Mammary epithelial cell (primary cell): ENCODE results near the gene MUCL3.

ENCODE experiments used
- CTCF ChIP-seq, 2 donors: IDR thresholded peaks in 1 of 2; conservative IDR thresholded peaks in 1 of 2; 2 replicates each; pipeline ENCODE4 v1.5.1; 2011 to 2012; ENCODE audit warnings: inconsistent platforms in 2 of 2, low read length in 2 of 2, mild to moderate bottlenecking in 2 of 2, control low read depth in 1 of 2, low read depth in 1 of 2; ENCODE audit not compliant: insufficient read depth in 1 of 2; ENCODE audit errors: extremely low read depth in 1 of 2
- EZH2 ChIP-seq: IDR thresholded peaks from 2 replicates; pipeline ENCODE4 v1.6.1; 2012; ENCODE audit warnings: low read length, inconsistent platforms, borderline replicate concordance

DNA sequence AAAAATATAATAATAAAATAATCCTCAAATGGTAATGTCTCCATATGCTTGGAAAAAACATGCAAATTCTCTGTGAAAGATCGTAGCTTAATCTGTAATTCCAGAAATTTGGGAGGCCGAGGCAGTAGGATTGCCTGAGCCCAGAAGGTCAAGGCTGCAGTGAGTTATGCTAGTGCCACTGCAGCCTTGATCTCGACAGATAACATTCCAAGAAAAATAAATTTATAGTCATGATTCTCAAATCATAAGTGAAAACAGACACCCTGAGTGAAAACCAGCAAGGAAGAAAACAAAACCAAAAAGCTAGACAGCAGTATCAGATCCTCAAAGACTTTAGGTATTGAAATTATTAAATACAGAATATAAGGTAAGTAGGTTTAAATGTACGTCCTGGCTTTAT is 38.9 kb downstream of the MUCL3 start:
- TF ChIP-seq CTCF (conservative IDR thresholded peaks at IDR 0.05 in 1 of 2, IDR thresholded peaks at IDR 0.05 in 1 of 2; ENCODE audit: extremely low read depth in 1 of 2, insufficient read depth in 1 of 2, low read depth in 1 of 2, low read length in 2 of 2) (no peak), EZH2 (no peak)
